ENCODE measurements around the gene FMNL2. TPM values are rescaled to one million over a fixed set of nuclear protein-coding genes. Genes with fewer than 3 reads are reported as not detected.
A peak's percentile ranks its signal among the peaks of the same experiment; 100 is the strongest.

FMNL2 gene
- polyA plus RNA-seq, 1 donor: 134 TPM

GRCh38 chr2:152336854-152337510 lies 2.0 kb downstream of the FMNL2 start:
- DNase-seq: peak; percentile 36

GRCh38 chr2:152337511-152337903 lies 2.5 kb downstream of the FMNL2 start:
- DNase-seq: no peak

- no peak for DNase-seq
Observed at GRCh38 chr2:152339556-152340286, 4.7 kb downstream of the FMNL2 start.

DNA sequence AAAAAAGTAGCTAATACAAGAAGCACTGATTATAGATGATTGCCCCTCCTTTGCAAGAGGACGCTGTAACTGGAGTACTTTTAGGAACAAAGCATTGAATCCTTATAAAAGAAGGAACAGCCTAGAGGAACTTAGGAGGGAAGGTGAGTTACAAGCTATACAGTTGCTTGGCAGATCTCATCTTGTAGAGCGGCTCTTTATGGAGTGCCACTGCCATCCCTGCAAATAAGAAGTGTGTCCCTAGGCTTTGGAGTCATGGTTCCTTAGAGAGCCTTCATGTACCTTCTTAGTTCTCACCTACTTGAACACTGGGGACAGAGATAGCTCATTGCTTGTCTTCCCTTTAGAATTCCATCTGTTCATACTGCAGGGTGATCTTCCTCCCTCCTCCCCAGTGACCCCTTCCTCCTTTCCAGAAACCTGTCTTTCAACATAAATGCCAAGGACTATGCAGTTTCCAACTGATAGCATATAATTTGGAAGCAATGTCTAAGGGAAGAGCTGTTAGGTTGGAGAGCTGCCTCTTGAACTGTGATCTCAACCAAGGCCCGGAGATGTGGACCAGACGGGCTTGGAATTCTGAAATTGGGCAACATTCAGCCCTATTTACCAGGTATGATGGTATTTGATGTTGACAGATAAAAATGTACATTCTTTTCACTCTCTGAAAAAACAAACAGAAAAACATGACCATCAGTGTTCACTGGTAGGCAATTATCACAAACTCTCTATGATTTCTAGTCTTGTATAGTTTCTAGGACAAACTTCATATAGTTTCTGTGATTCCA lies 7.5 kb downstream of the FMNL2 start:
- DNase-seq: no peak

DNA sequence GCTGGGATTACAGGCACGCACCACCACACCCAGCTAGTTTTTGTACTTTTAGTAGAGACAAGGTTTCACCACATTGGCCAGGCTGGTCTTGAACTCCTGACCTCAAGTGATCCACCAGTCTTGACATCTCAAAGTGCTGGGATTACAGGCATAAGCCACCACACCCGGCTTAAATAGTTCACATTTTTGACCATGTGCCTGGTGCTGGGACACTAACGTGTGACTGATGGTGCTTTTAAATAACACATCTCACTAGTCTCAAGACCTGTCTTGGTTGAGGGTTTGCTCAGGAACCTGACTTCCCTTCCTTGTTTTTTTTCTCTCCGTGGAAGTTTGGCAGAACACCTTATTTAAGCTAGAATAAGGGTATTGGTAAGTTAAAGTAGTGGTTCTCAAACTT lies 8.5 kb downstream of the FMNL2 start:
- no peak for DNase-seq

DNA sequence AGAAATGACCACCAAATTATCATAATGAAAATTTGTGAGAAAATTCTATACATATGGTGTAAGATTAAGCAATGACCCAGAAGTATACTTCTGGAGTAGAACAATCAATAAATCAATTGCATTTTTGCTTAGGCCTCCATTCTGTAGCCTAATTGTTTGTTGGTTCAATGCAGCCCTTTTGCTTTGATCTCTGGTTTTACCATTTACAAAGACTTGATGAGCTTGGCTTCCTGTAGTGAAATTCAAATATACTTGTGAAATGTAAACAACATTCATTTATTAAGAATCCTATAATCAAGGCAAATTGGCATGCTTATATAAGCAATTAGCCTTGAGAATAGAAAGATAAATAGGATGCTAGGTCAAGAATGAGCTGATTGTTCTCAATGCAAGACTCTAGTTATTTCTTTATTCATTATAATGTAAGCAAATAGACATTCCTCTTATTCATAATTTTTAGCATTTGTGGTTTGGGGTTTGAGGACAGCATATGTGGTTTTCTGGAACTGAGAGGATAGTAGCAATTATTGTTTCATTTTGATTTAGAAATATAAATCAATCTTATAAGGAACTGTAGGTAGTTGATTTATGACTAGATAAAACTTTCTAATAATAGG lies 9.7 kb downstream of the FMNL2 start:
- DNase-seq: no peak

- DNase-seq: no peak
Observed at GRCh38 chr2:152347076-152347475, 12.1 kb downstream of the FMNL2 start.

- DNase-seq: no peak
Observed at GRCh38 chr2:152348388-152348787, 13.4 kb downstream of the FMNL2 start.

DNA sequence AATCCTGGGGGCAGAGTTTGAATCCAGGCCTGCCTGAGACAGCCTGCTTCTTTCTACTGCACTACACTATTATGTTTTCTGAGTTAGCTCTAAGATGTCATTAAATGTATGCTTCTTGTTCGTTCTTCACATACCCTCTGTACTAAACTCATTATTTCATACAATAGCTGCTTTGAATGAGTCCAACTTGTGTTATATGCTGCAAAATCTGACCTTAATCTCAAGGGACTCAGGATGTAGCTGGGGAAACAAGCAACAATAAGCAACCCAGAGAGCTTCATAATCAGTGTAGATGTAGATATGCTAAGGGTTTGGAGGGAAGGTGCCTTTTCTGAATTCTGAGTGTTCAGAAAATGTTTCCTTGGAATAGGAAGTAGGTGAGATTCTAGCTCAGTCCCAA lies 14.4 kb downstream of the FMNL2 start:
- no peak for DNase-seq

DNA sequence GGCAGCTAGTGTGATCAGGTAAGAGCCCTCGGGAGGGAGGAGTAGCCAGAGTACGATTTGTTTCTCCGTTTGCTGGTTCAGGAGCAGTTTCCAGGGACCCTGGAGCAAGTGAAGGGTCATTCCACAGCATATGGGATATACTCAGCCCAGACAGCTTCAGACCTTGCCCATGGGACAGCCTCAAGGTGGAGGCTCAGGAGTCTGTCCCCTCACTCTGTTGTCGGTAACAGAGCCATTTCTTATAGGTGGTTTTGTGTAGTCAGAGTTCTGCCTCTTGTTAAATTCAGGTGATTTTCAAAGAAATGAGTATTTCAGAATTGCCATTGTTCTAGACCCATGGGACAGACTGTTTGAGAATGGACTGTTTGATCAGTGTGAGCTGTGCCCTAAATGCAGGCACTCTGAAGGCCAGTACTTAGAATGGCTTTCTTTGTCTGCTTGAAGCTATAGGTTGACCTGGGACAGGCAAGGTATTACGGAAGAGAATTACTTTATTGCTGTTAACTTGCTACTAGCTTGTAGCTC lies 15.2 kb downstream of the FMNL2 start:
- no peak for DNase-seq

DNA sequence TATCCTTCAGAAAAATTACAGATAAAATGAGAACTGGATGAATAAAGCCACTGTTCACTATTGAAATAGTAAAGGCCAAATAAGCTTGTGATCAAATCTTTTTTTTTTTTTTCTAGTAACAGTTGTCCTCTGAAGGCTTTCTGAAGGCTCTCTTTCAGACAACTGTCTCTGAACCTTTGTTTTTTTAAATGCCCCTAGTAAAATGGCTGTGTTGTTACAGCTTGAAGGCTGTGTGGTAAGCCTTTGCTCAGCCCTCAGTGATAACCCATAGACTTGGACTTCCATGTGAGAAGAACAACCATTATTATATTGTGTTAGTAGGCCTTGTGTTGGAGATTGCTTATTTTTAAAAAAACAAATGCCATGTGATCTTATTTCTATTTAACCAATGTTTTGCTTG lies 17.6 kb downstream of the FMNL2 start:
- DNase-seq: no peak

GRCh38 chr2:152353364-152353763 lies 18.4 kb downstream of the FMNL2 start:
- DNase-seq: no peak

- no peak for DNase-seq
Observed at GRCh38 chr2:152354069-152354755, 19.2 kb downstream of the FMNL2 start.

DNA sequence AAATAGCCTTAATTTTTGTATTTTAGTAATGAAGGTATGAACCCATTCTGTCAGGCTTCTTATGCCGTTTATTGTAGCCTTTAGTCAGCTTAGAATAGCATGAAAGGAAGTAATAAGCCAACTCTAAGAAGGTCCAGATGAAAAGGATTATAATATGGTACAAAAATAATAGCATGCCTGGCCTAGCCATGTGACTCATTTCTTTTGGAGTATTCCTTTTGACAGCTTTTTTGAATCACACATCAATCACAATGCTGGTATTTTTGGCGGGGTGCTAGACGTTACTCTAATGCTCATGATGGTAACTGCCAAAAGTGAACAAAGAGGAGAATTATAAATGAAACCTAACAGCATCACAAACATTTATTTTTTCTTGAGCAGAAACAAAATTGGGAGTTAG lies 19.9 kb downstream of the FMNL2 start:
- no peak for DNase-seq

GRCh38 chr2:152355409-152355831 lies 20.4 kb downstream of the FMNL2 start:
- no peak for DNase-seq

DNA sequence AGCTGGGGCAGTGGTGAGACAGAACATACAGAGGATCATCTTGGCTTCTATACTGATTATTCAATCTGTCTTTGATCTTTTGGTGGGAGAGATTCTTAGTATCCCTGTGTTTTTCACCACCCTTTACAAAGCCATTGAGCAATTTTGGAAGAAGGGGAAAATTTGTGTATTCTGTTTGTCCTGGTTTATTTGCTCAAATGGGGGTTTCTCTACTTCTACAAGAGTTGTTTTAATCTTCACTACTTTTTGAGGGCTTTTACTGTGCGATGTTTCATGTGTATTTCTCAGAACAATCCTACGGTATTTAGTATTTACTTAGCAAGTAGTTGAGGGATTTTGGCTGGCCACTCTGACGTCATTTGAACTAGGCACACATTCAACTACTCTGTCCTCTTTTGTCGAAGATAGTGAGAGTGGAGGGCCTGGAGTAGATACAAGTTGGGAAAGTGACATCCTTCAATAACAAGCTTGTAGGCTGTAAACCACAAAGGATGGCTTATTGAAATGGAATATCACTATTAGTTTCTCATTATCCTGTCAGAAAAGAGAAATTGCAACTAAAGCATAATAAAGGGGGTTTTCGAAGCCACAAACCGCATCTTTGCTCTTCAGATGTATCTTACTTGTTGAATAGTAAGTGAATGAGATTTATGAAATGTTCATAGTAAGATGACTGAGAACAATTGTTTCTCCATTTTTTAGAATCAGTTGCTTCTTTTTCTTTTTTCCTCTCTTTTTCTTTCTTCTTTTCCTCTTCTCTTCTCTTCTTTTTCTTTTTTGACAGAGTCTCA lies 24.8 kb downstream of the FMNL2 start:
- no peak for DNase-seq

GRCh38 chr2:152363936-152364335 lies 29.0 kb downstream of the FMNL2 start:
- DNase-seq: no peak

GRCh38 chr2:152367547-152368390 lies 32.8 kb downstream of the FMNL2 start:
- peak; percentile 32 for DNase-seq

- DNase-seq: no peak
Observed at GRCh38 chr2:152369176-152369860, 34.3 kb downstream of the FMNL2 start.
